Heart left ventricle (tissue), 13 donors: ENCODE data around the gene GRM1.

ENCODE experiments used
- POLR2A ChIP-seq, 2 donors: fragments of 450-650 bp; IDR thresholded peaks; one replicate each; pipeline ENCODE4 v1.6.1; 2017; ENCODE audit warnings: antibody characterized with exemption in 2 of 2, mild to moderate bottlenecking in 2 of 2, moderate library complexity in 2 of 2
- TF ChIP-seq, protein P1 (sequence below), 12 donors: fragments of 200-600 bp; sonication (generic) in 4 of 12; IDR thresholded peaks; one replicate each; pipeline versions ENCODE4 v1.5.0 to v1.8.0; 2018 to 2022; ENCODE audit warnings: antibody characterized with exemption in 12 of 12, mild to moderate bottlenecking in 5 of 12
- donor health status: ischemic (EF 13 %, LVEDD 7.1; RV severe dilation, severe dysfunction).
- donor health status: DM: no; HTN: yes; CAD: no.
- donor health status: DM: no; HTN: no; CAD: no.
- donor health status: ischemic (EF 25% LVEDD 6.9; RV normal size, moderate dysfunction).
- donor health status: ischemic (EF 25% LVEDD 5.7; RV mildly dilated, moderate dysfunction).
- donor health status: ischemic (EF 35%, LVEDD 5.7; RV mildly dilated, moderate dysfunction).
- donor health status: nonischemic (EF 11% LVEDD 7.7; RV severe dilation, severe dysfunction).
- donor health status: DM: yes; HTN: yes; CAD: no.
- donor health status: PGD.
- donor health status: ischemic (EF 29% LVEDD 5.4; RV normal size, mild dysfunction).
- donor health status: nonischemic (EF 23%, LVEDD 6.1; RV moderate dilation, normal function).

DNA sequence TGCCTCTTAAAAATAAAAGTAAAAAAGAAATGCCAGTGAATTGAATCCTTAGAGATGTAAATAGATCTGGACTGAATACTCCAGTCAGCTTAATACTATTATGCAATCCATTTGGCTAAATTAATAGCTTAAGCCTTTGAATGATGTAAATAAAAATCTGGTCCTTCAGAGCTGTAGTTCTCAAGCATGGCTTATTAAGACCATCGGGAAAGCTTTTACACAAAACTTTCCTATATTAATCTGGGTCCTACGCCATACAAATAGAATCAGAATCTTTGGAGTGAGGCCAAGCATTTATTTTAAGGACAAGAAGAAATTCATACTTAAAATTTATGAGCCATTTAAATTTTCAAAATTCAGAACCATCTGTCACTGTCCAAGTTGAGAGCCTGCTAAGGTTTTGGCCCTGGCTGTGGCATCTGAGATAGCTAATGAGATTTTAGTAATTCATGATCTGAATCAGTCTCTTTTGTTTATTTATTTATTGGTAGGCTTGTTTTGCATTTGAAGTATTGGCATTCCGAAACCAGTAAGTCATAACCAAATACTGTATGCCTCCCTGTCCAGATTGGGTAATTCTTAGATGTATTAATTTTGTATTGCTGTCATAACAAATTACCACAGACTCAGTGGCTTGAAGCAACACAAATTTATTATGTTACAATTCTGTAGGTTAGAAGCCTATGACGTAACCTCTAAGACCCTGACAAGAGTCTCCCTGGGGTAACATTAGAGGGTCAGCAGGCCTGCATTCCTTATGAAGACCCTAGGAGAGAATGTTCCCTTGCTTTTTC lies 286.7 kb downstream of the GRM1 start:
- TF ChIP-seq POLR2A (IDR thresholded peaks at IDR 0.05) = no peak
- TF ChIP-seq, protein P1, sequence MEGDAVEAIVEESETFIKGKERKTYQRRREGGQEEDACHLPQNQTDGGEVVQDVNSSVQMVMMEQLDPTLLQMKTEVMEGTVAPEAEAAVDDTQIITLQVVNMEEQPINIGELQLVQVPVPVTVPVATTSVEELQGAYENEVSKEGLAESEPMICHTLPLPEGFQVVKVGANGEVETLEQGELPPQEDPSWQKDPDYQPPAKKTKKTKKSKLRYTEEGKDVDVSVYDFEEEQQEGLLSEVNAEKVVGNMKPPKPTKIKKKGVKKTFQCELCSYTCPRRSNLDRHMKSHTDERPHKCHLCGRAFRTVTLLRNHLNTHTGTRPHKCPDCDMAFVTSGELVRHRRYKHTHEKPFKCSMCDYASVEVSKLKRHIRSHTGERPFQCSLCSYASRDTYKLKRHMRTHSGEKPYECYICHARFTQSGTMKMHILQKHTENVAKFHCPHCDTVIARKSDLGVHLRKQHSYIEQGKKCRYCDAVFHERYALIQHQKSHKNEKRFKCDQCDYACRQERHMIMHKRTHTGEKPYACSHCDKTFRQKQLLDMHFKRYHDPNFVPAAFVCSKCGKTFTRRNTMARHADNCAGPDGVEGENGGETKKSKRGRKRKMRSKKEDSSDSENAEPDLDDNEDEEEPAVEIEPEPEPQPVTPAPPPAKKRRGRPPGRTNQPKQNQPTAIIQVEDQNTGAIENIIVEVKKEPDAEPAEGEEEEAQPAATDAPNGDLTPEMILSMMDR (IDR thresholded peaks at IDR 0.05) = no peak
